ENCODE measurements around the gene ATOH8.
A peak's percentile ranks its signal among the peaks of the same experiment; 100 is the strongest.

ATOH8 gene

GRCh38 chr2:85746321-85747004 is 7.3 kb upstream of the ATOH8 start:
- H3K9ac ChIP-seq (ENCODE audit: low read depth, low read length), result no peak overlapping the region
- peaks cover 10% of the 10 kb centered on the region for H3K4me1 ChIP-seq (ENCODE audit: insufficient read depth, low read length)
- H3K27ac ChIP-seq (ENCODE audit: low read depth, low read length), result no peak overlapping the region
- peaks cover 15% of the 10 kb centered on the region for H3K27me3 ChIP-seq (ENCODE audit: insufficient read depth, low read length)
- 89% methylated on average over 8 of the region's 8 CpGs for WGBS
- no peaks in the 10 kb centered on the region for H3K9me3 ChIP-seq (ENCODE audit: insufficient read depth, low read depth, low read length)
- H3K36me3 ChIP-seq (ENCODE audit: insufficient read depth, low read length), result no peaks in the 10 kb centered on the region
- no peak overlapping the region for H3K4me3 ChIP-seq (ENCODE audit: low read length)

- Histone ChIP-seq H3K9ac (ENCODE audit: low read depth, low read length) (no peak overlapping the region), H3K27ac (ENCODE audit: low read depth, low read length) (no peak overlapping the region), H3K4me1 (ENCODE audit: insufficient read depth, low read length) (peaks cover 5% of the 10 kb centered on the region; the same call in 1 of the 2 replicates), H3K9me3 (ENCODE audit: insufficient read depth, low read depth, low read length) (no peaks in the 10 kb centered on the region), H3K36me3 (ENCODE audit: insufficient read depth, low read length) (no peaks in the 10 kb centered on the region), H3K4me3 (ENCODE audit: low read length) (no peak overlapping the region), H3K27me3 (ENCODE audit: insufficient read depth, low read length) (peaks cover 24% of the 10 kb centered on the region)
- WGBS, result 92% methylated on average over 3 of the region's 3 CpGs
These were observed 6.3 kb upstream of the ATOH8 start for GRCh38 chr2:85747441-85747840.

- Histone ChIP-seq H3K9ac (ENCODE audit: low read depth, low read length) (no peak overlapping the region), H3K36me3 (ENCODE audit: insufficient read depth, low read length) (no peaks in the 10 kb centered on the region), H3K27me3 (ENCODE audit: insufficient read depth, low read length) (peaks cover 32% of the 10 kb centered on the region), H3K4me3 (ENCODE audit: low read length) (no peak overlapping the region), H3K9me3 (ENCODE audit: insufficient read depth, low read depth, low read length) (no peaks in the 10 kb centered on the region), H3K4me1 (ENCODE audit: insufficient read depth, low read length) (no peaks in the 10 kb centered on the region), H3K27ac (ENCODE audit: low read depth, low read length) (no peak overlapping the region)
- WGBS, result 90% methylated on average over 9 of the region's 9 CpGs
These were observed 5.6 kb upstream of the ATOH8 start for GRCh38 chr2:85748039-85748734.

GRCh38 chr2:85748985-85749875 is 4.6 kb upstream of the ATOH8 start:
- no peaks in the 10 kb centered on the region for H3K9me3 ChIP-seq (ENCODE audit: insufficient read depth, low read depth, low read length)
- H3K27me3 ChIP-seq (ENCODE audit: insufficient read depth, low read length), result peaks cover 42% of the 10 kb centered on the region
- no peaks in the 10 kb centered on the region for H3K4me1 ChIP-seq (ENCODE audit: insufficient read depth, low read length)
- H3K27ac ChIP-seq (ENCODE audit: low read depth, low read length), result no peak overlapping the region
- H3K36me3 ChIP-seq (ENCODE audit: insufficient read depth, low read length), result no peaks in the 10 kb centered on the region
- no peak overlapping the region for H3K4me3 ChIP-seq (ENCODE audit: low read length)
- 67% methylated on average over 6 of the region's 7 CpGs for WGBS
- no peak overlapping the region for H3K9ac ChIP-seq (ENCODE audit: low read depth, low read length)

- Histone ChIP-seq H3K9me3 (ENCODE audit: insufficient read depth, low read depth, low read length) (no peaks in the 10 kb centered on the region), H3K27me3 (ENCODE audit: insufficient read depth, low read length) (peaks cover 54% of the 10 kb centered on the region), H3K36me3 (ENCODE audit: insufficient read depth, low read length) (no peaks in the 10 kb centered on the region), H3K27ac (ENCODE audit: low read depth, low read length) (no peak overlapping the region), H3K4me3 (ENCODE audit: low read length) (no peak overlapping the region), H3K4me1 (ENCODE audit: insufficient read depth, low read length) (0 out of 2 replicates have a peak, but pooled peaks cover 5% of the 10 kb centered on the region), H3K9ac (ENCODE audit: low read depth, low read length) (no peak overlapping the region)
- WGBS, result 81% methylated on average over 14 of the region's 15 CpGs
These were observed 2.9 kb upstream of the ATOH8 start for GRCh38 chr2:85750587-85751575.

GRCh38 chr2:85751627-85752026 is 2.2 kb upstream of the ATOH8 start:
- H3K4me3 ChIP-seq (ENCODE audit: low read length), result no peak overlapping the region

GRCh38 chr2:85753035-85753524 is 711 bp upstream of the ATOH8 start:
- WGBS, result 4% methylated on average over 29 of the region's 29 CpGs
- H3K4me3 ChIP-seq (ENCODE audit: low read length), result peak overlapping the region; percentile 73
- no peaks in the 10 kb centered on the region for H3K36me3 ChIP-seq (ENCODE audit: insufficient read depth, low read length)
- H3K27ac ChIP-seq (ENCODE audit: low read depth, low read length), result no peak overlapping the region
- H3K4me1 ChIP-seq (ENCODE audit: insufficient read depth, low read length), result 0 out of 2 replicates have a peak, but pooled peaks cover 5% of the 10 kb centered on the region
- H3K9ac ChIP-seq (ENCODE audit: low read depth, low read length), result peak overlapping the region; percentile 41; the same call in 1 of the 2 replicates
- H3K27me3 ChIP-seq (ENCODE audit: insufficient read depth, low read length), result peaks cover 74% of the 10 kb centered on the region
- no peaks in the 10 kb centered on the region for H3K9me3 ChIP-seq (ENCODE audit: insufficient read depth, low read depth, low read length)

More at GRCh38 chr2:85751627-85752026, 2.2 kb upstream of the ATOH8 start:
- H3K9me3 ChIP-seq (ENCODE audit: insufficient read depth, low read depth, low read length), result no peaks in the 10 kb centered on the region
- H3K4me1 ChIP-seq (ENCODE audit: insufficient read depth, low read length), result 0 out of 2 replicates have a peak, but pooled peaks cover 5% of the 10 kb centered on the region
- no peaks in the 10 kb centered on the region for H3K36me3 ChIP-seq (ENCODE audit: insufficient read depth, low read length)
- WGBS, result 70% methylated on average over 11 of the region's 11 CpGs
- no peak overlapping the region for H3K9ac ChIP-seq (ENCODE audit: low read depth, low read length)
- no peak overlapping the region for H3K27ac ChIP-seq (ENCODE audit: low read depth, low read length)
- H3K27me3 ChIP-seq (ENCODE audit: insufficient read depth, low read length), result peaks cover 61% of the 10 kb centered on the region

- Histone ChIP-seq H3K9ac (ENCODE audit: low read depth, low read length) (peak overlapping the region; percentile 50; the same call in 1 of the 2 replicates), H3K27ac (ENCODE audit: low read depth, low read length) (no peak overlapping the region), H3K9me3 (ENCODE audit: insufficient read depth, low read depth, low read length) (no peaks in the 10 kb centered on the region), H3K27me3 (ENCODE audit: insufficient read depth, low read length) (peaks cover 79% of the 10 kb centered on the region), H3K4me1 (ENCODE audit: insufficient read depth, low read length) (0 out of 2 replicates have a peak, but pooled peaks cover 5% of the 10 kb centered on the region), H3K4me3 (ENCODE audit: low read length) (peak overlapping the region; percentile 73), H3K36me3 (ENCODE audit: insufficient read depth, low read length) (no peaks in the 10 kb centered on the region)
- under 1% methylated on average over 93 of the region's 93 CpGs for WGBS
These were observed 713 bp downstream of the ATOH8 start for GRCh38 chr2:85754313-85755095.

GRCh38 chr2:85755122-85756027 is 1.6 kb downstream of the ATOH8 start:
- Histone ChIP-seq H3K9me3 (ENCODE audit: insufficient read depth, low read depth, low read length) (no peaks in the 10 kb centered on the region), H3K27me3 (ENCODE audit: insufficient read depth, low read length) (peaks cover 81% of the 10 kb centered on the region), H3K9ac (ENCODE audit: low read depth, low read length) (no peak overlapping the region), H3K4me3 (ENCODE audit: low read length) (peak overlapping the region; percentile 73), H3K4me1 (ENCODE audit: insufficient read depth, low read length) (0 out of 2 replicates have a peak, but pooled peaks cover 5% of the 10 kb centered on the region), H3K36me3 (ENCODE audit: insufficient read depth, low read length) (no peaks in the 10 kb centered on the region), H3K27ac (ENCODE audit: low read depth, low read length) (no peak overlapping the region)
- WGBS, result 4% methylated on average over 28 of the region's 33 CpGs
